Left kidney (tissue), 2 donors: ENCODE measurements around the gene FEZ2. TPM values are rescaled to one million over a fixed set of nuclear protein-coding genes. Genes with fewer than 3 reads are reported as not detected.

Experiments used
- DNase-seq: peaks from one replicate; pipeline ENCODE4 v3.0.0-alpha.2; 2013
- polyA plus RNA-seq: library from polyadenylated mRNA; unstranded; fragments of 120-200 nt; gene quantifications from one replicate; pipeline ENCODE4 v1.2.1, GENCODE V29; 2013; ENCODE audit not compliant: insufficient read length

The FEZ2 gene
- polyA plus RNA-seq, 1 donor = 88.7 TPM

DNA sequence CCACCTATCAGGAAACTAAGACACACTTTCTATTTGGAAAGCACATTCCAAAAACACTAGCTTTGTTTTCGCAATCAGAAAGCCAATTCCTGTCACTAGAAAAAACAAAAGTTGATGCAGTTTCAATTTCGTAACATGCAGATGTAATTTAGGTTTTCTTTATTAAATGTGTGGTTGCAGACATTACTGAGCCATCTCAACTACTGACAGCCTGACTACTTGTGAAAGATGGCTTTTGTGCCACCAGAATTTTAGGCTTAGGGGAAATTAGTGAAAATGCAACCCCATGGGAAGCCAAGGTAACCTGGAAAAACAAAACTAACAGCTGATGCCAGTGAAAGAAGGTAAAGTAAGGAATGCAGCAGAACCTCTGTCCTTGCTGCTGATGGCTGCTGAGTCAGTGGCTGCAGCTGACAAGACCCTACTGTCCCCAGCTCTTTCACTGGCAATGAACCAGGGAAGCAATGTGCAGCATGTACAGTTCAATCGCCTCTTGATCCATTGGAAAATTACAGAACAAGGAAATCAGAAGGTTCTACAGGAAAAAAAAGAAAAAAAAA, 34.9 kb downstream of the FEZ2 start:
- DNase-seq = no peak

DNA sequence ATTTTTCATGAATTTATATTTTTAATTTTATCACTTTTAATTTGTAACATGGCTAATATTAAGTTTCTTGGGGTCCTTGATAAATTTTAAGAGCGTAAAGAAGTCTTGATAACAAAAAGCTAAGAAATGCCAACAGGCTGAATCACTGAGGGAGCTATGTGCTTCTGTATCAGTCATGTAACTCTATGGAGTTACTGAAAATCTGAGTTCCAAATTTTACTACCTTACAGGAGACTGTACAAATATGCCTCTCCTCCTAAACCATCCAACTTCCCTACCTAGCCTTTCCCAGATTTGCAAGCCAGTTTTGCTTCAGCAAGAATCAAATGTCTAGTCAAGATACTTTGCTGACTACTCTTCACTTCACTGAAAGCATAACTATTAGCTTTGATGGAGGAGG, 35.7 kb downstream of the FEZ2 start:
- no peak for DNase-seq

DNA sequence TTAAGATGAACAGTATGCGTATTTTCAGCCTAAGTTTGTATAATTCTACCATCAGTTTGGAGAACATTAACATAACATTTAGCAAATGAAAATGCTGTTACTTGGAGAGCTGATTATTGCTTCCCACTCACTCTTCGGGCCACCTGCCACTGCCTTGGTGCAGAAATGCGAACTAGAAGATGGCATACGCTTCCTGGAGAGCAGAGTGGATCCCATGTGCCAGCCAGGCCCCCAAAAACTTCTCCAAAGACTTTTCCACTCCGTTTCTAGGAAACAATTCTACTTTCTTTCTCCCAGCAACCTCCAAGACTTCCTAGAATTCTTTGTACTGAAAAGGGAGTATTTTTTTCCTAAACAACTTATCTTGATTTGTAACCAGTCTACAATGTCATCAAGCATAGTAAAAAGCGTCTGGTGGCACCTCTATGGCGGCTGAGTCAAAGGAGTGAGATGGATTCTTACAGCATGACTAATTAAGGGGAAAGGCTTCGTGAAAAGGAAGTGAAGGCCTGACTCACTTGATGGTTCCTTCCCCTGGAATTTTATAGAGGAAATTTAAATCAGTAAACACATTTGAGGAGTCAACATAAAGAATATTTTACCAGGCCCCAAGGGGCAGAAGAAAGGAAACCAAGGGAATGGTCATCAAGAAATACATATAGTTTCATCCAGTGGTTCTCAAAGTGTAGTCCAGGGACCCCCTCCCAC, 36.6 kb downstream of the FEZ2 start:
- peak; percentile 31 for DNase-seq

DNA sequence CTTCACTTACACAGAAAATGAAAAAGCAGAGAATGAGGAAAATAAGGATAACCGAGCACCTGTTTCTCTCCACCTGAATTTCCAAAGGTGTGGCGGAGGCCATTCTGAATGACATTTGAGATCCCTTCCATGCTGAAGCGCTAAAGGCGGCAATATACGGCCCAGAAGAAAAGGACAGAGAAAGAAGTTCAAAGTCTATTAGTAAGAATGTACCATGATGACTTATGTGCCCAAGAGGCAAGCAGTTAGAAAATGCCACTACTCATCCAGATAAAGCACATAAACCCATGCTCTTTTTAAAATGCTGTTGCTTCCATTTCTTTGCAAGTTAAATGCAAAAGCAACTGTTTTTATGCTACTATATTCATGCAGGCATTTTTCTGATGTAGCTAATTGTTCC, 37.2 kb downstream of the FEZ2 start:
- DNase-seq = no peak

DNA sequence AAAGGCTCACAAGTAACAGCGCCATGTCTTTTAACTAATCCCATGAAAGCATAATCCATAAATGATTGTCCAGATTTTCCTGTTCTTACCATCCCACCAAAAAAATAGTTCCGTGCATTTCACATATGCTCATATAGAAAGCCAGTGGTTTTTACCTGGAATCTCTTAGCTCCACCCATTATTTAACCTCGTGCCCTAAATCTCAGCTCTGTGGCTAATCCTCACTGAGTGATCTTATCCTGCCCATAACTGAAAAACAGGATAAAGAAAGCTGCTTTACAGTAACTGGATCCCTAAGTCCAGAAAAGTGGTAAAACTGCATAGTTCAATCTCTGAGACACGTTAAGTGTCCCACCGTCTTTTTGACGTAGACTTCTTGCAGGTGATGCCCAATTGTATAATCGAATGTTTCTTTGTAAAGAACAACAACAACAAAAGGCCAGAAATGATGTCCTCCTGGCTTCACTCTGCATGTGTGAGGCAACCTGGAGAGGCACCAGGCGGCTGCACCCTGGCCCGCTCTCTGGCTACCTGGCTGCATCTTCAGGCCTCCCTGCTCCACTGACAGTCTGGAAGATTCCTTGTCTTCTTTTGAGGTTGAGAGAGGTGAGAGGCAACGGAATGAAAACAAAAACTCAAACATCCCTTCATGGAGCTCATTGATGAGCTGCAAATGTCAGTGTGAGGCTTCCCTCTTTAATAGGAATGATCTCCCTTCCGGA, 38.6 kb downstream of the FEZ2 start:
- no peak for DNase-seq

DNA sequence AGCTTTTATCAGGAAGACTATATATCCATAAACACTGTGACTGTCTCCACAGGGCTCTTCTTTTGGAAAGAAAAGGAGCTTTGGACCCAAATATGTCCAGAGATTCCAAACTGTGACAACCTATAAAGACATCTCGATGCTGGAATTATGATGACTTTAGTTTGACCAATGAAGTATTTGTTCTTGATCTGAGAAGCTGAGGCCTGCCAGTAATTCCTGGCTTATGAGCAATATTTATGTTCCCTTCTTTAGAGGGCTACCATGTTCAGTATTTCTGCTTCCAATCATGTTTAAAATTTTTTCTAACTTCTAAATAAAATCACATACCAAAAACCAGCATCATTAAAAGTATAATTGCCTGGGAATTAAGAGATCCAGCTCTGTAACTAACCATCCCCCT, 41.1 kb downstream of the FEZ2 start:
- DNase-seq = no peak

DNA sequence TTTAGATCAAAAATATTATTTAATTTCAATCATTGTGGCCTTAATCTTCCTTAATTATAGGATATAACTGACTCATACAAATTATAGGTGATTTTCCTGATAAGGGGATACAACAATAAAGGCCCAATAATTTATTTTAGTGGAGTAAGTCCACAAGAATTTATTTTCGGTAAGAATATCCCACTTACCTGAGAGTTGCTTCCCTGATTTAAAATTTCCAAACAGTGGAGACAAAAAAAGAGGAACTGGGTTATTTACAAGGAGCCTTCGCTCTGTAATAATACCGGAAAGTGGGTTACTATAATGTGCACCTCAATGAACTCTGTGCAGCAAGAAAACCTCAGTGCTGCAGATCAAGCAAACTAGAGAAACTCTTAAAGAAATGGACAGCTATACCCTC, 42.2 kb downstream of the FEZ2 start:
- DNase-seq = no peak

DNA sequence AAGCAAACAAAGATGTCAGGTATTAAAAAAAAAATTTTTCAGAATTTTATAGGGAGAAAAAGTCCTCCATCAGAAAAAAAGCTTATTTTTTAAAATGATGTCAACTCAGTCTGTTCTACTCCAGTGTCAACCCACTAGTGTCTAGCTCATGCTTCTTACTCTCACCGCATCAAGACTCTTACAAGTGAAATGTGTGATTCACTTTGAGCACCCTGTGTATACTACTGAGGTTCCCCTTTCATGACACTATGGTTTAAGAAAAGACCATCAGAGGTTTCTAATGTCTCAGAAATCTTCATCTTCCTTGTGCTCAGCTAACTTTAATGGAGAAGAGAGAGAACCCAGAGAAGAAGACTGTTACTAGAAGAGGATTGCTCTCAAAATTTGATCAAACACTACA, 43.4 kb downstream of the FEZ2 start:
- DNase-seq = no peak

DNA sequence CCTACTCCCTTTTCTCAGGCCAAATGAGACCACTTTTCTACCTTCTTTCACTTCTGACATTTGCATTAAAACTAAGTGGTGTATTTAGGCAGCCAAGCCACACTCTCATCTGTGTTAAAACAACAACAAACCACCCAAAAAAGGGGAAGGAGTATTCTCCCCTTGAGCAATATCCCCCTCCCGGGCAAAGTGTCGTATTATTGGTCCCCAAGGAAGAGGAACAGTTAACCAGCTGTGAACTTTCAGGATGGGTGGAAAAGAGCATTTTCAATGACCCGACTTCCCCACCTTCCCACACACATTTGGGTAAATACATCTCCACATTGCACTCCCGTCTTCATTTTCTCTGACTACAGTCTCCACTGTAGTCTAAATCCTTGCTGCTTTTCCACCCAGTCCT, 44.3 kb downstream of the FEZ2 start:
- no peak for DNase-seq

DNA sequence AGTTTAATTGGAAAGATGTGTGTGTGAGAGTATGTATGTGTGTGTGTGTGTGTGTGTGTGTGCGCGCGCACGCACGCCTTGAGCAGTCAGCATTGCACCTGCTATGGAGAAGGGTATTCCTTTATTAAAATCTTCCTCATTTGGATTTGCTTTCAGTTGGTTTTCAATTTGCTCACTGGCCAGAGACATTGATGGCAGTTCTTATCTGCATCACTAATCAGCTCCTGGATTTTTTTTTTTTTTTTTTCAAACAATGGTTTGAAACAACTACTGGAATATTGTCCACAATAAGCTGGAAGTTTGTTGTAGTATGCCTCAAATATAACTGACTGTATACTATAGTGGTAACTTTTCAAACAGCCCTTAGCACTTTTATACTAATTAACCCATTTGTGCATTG, 48.0 kb downstream of the FEZ2 start:
- DNase-seq = no peak

DNA sequence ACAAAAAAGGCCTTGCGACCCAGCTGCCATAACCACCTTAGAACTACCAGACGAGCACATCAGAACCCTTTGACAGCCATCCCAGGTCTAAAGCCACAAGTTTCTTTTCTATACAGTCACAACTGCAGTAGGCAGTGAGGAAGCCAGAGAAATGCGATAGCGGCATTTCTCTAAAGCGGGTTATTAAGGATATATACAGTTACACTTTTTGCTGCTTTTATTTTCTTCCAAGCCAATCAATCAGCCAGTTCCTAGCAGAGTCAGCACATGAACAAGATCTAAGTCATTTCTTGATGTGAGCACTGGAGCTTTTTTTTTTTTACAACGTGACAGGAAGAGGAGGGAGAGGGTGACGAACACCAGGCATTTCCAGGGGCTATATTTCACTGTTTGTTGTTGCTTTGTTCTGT, 48.8 kb downstream of the FEZ2 start:
- peak; percentile 59 for DNase-seq

DNA sequence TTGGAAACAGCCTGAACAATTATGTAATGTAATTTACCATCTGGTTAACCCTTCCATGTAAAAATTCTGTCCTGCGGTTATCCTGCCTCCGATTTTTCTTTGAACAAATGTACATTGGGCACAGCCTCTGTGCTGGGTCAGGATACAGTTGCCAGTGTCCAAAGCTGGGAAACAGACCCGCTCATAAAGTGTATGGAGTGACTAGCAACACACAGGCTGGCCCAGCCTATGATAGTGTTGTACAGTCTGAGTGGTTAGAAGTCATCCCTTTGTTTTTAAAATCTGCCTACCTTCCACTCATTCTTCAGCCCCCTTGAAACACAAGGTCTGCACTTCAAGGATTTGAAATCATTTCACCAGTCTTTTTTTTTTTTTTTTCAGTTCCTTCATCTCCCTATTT, 50.1 kb downstream of the FEZ2 start:
- no peak for DNase-seq

DNA sequence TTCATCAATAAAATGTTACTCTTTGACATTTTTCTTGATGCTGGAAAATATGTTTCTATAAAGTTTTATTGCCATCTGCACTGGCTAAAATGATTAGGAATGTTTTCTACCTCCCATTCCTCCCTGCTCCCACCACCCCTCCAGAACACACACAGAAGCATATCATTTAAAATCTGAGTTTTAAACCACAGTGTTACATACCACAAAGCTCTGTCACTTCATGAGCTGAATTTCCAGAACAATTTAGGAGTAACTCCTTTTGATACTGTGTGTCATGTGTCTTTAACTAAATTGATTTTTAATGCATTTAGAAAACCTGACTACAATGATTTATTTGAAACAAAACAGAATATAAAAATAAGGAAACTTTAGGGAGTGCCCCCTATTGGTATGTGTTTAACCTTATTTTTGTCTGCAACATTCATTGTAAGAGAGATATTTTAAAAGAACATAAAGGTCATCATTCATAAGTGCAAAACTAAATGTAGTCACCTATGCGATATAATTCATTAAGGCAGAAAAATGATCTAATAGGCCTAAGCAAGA, 52.0 kb downstream of the FEZ2 start:
- no peak for DNase-seq

DNA sequence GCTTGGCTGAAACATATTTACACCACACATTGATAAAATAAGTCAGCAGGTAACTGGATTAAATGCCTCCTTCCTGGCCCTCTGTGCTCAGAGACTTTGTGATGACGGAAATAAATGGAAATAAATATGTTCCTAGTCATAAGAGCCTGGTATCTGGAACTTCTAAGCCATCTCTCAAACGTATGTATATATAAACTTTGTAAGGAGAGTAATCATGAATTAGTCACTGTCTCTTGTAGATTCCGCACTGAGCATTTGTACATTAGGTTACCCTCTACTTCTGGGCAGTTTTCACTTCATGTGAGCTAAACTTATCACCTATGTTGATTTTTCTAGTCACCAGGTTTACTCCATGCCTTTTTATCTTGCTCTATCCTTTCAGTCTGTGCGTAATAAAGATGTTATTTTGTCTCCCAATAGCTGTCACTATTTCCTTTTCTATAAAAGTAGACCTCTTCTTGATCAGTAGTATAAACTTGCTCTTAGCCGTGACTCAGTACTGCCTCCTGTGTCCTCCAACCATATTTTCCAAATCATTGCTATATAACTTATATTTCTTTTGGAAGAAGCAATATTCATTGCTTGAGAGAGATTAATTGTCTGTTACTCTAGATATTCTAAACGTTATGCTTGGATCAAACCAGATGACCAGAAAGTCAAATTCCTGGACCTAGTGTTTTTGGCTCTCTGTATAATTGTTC, 53.2 kb downstream of the FEZ2 start:
- no peak for DNase-seq

DNA sequence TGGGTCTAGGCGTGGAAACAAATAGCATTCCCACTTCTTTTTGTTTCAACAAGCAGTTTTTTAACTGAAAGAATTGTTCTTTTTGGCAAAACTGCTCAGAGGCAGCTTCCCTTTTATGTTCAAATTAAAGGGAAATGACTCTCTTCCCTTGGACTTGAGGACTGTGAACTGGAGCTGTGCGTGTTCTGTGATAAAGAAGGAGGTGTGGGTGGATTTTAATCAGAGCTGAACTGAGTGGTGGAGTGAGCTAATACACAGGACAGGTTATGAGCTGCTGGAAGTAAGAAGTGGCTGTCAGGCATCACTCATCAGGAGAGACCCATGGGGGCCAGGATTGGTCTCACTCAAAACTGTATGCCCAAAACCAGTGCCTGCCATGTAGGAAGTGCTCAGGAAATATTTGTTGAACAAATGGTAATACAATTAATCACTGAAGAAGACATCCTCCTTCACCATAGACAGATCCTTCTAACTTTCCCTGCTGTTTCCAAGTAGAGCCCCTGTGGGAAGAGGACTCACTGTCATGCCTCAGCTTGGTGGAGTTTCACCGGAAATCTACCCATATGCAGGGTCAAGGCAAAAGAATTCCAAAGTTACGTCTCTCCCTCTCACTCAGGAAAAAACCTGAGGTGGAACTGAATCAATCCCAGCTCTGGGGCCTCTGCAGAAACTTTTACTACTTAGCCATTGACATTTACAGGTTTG, 55.9 kb downstream of the FEZ2 start:
- no peak for DNase-seq

DNA sequence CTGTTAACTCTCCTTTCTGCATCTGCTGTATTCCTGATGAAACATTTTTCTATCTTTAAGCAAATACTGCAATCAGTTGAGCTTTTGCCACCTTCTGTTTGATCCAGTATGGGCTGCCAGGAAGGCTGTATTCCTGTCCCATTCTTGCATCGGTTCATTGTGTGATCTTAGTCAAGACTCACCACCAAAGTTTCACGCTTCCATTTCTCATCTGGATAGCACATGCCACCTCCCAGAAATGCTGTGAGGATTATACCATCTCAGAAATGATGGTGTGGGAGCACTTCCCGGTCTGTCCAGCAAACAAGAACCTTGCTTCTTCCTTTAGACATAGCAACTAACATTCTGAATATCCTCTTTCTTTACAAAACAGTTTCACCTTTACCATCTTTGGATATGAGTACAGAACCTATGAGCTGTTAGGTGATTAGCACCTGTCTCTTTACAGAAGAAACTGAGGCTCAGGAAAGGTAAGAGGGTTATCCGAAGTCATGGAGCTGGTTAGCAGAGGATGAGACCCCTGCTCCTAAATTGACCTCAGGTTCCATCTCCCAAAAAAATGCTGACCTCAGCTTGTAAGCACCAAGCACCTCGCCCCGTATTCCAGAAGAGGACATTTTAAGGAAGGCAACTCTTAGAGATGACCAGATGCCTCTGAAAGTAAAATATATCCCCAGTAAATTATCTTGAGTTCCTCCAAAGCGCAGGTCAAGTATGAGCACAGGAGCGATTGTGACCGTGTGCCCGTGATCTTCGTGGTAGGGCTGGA, 56.8 kb downstream of the FEZ2 start:
- no peak for DNase-seq

DNA sequence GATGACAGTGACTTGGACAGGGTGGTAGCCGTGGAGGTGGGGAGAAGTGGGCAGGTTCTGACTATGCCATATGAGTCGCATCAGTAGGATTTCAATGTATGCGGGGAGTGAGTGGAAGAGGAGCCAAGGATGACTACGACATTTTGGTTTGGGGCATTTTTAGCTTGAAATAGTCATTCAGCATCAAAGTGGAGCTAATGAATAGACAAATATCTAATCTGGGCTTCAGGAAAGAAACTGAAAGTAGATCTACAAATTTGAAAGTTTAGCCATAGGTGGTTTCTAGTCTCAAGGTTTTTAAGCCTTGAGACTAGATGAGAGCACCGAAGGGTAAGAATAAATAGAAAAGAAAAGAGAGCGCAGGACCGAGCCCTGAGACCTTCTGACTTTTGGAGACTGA, 58.3 kb downstream of the FEZ2 start:
- no peak for DNase-seq

DNA sequence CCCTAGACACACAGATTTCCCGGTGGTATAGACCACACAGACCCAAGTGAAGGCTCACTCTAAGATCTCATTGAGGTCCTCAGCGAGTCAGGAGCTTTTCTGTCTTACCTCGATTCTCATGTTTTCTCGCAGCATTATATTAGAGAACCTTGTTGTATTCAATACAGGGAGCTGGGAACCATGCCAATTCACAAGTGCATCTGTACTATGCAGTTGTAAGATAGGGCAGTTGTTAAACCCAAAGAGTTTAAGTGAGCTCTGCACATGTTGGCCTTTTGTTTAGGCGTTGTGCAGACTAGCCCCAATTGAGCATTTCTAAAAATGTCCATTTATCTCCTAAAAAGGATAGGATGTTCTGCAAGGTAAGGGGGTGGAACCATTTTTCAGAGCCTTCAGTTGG, 59.6 kb downstream of the FEZ2 start:
- no peak for DNase-seq

DNA sequence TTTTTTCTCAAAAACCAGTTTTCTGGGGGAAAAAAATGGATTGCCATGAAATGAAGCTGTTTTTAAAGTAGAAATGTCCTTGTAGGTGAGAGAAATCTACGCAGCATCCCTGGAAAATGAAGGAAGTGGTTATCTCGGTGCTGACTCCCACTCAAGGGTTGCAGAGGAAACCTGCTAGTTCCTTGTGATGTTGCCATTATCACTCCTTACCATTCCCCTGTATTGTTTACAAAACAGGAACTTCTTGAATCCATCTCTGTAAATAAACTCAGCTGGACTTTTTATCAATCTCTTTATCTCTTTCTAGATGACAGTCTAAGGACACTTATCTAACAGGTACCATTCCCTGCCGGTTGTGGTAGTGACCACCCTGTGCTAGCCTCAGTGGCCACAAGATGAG, 61.2 kb downstream of the FEZ2 start:
- no peak for DNase-seq

DNA sequence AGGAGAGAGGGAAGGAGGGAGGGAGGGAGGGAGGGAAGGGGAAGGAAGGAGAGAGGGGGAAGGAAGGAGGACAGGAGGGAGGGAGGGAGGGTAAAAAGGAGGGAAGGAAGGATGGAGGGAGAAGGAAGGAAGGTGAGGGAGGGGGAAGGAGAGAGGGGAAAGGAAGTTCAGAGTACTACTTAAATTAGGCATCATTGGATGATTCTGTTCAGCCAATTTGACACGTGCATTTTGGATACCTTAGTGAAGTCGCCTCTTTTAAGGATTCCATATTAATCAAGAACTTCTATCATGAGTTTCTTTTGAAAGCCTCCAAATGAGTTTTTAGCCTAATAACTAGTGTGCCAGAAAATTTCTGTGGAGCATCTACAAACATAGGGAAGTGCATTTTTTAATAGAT, 62.9 kb downstream of the FEZ2 start:
- no peak for DNase-seq

DNA sequence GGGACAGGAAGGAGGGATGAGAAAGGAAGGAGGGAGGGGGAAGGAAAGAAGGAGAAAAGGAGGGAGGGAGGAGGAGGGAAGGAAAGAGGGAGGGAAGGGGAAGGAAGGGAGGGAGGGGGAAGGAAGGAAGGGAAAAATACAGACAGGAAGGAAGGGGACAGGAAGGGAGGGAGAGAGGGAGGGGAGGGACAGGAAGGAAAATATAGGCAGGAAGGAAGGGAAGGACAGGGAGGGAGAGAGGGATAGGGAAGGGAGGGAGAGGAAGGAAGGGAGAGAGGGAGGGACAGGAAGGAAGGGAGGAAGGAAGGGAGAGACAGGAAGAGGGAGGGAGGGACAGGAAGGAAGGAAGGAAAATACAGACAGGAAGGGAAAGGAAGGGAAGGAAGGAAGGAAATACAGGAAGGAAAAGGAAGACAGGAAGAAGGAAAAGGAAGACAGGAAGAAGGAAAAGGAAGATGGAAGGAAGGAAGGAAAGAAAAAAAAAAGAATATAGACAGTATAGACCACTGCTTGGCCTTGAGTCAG, 63.6 kb downstream of the FEZ2 start:
- DNase-seq = no peak
